Skeletal muscle cell (primary cell): Measurements from ENCODE around the gene SV2A.
"Not testable (repeated sequence)": the region's sequence is repeated elsewhere in the genome, so short reads cannot be mapped to it uniquely, and the experiment has no call there.

Source experiments
- DNase-seq: peaks from one replicate; pipeline ENCODE4 v3.0.0-alpha.2; 2010; ENCODE audit warnings: low read depth
- H3K4me3 ChIP-seq: 2 replicates; pipeline ENCODE4 v1.5.1; 2011; ENCODE audit warnings: low read depth, mild to moderate bottlenecking, control low read depth, low read length, moderate library complexity

Gene SV2A

GRCh38 chr1:149917571-149918144 is at the start of gene SV2A:
TSS of gene SV2A (minus strand) at chr1:149917844. CDS start at chr1:149913840, 4,004 bp downstream.
- H3K4me3 ChIP-seq, result peak within 1 kb of the TSS; percentile 64
- peak; percentile 41 for DNase-seq

- no peak for DNase-seq
- no peak overlapping the region for H3K4me3 ChIP-seq
Measured at GRCh38 chr1:149967041-149967440, 49.4 kb upstream of the SV2A start.

- DNase-seq, result no peak
- H3K4me3 ChIP-seq, result no peak overlapping the region
Measured at GRCh38 chr1:149966405-149966804, 48.8 kb upstream of the SV2A start.

- no peak for DNase-seq
- H3K4me3 ChIP-seq, result no peak overlapping the region
Measured at GRCh38 chr1:149965440-149965839, 47.8 kb upstream of the SV2A start.

- DNase-seq, result no peak
- H3K4me3 ChIP-seq, result no peak overlapping the region
Measured at GRCh38 chr1:149963358-149963757, 45.7 kb upstream of the SV2A start.

- DNase-seq, result no peak
- no peak overlapping the region for H3K4me3 ChIP-seq
Measured at GRCh38 chr1:149962736-149963135, 45.1 kb upstream of the SV2A start.

GRCh38 chr1:149962039-149962647 is 44.5 kb upstream of the SV2A start:
- DNase-seq, result peak; percentile 24

GRCh38 chr1:149957548-149957947 is 39.9 kb upstream of the SV2A start:
- H3K4me3 ChIP-seq, DNase-seq: not testable (repeated sequence)

More at GRCh38 chr1:149962039-149962647, 44.5 kb upstream of the SV2A start:
- no peak overlapping the region for H3K4me3 ChIP-seq

- no peak overlapping the region for H3K4me3 ChIP-seq
- DNase-seq, result no peak
Measured at GRCh38 chr1:149949911-149950310, 32.3 kb upstream of the SV2A start.

- no peak overlapping the region for H3K4me3 ChIP-seq
- no peak for DNase-seq
Measured at GRCh38 chr1:149945206-149945605, 27.6 kb upstream of the SV2A start.

GRCh38 chr1:149942885-149943284 is 25.2 kb upstream of the SV2A start:
- H3K4me3 ChIP-seq, result no peak overlapping the region
- DNase-seq, result no peak

GRCh38 chr1:149942207-149942606 is 24.6 kb upstream of the SV2A start:
- H3K4me3 ChIP-seq, result no peak overlapping the region
- no peak for DNase-seq

GRCh38 chr1:149940427-149940826 is 22.8 kb upstream of the SV2A start:
- no peak overlapping the region for H3K4me3 ChIP-seq
- no peak for DNase-seq

- H3K4me3 ChIP-seq, result not testable (repeated sequence)
Measured at GRCh38 chr1:149938668-149939003, 21.0 kb upstream of the SV2A start.

GRCh38 chr1:149937759-149938158 is 20.1 kb upstream of the SV2A start:
- H3K4me3 ChIP-seq, result no peak overlapping the region
- DNase-seq, result no peak

More at GRCh38 chr1:149938668-149939003, 21.0 kb upstream of the SV2A start:
- not testable (repeated sequence) for DNase-seq

- DNase-seq, result no peak
- peak overlapping the region; percentile 72 for H3K4me3 ChIP-seq
Measured at GRCh38 chr1:149936992-149937705, 19.5 kb upstream of the SV2A start.

- DNase-seq, result no peak
- peak within 1 kb of the TSS; percentile 72 for H3K4me3 ChIP-seq
Measured at GRCh38 chr1:149936170-149936991, 18.7 kb upstream of the SV2A start, which contains the start of gene MTMR11. TSS of gene MTMR11 (minus strand) at chr1:149936879. CDS start at chr1:149936647, 232 bp downstream.

- DNase-seq, result no peak
- H3K4me3 ChIP-seq, result no peak overlapping the region
Measured at GRCh38 chr1:149934356-149934755, 16.7 kb upstream of the SV2A start.

- DNase-seq, result no peak
- H3K4me3 ChIP-seq, result no peak overlapping the region
Measured at GRCh38 chr1:149933208-149933607, 15.6 kb upstream of the SV2A start.

- DNase-seq, result no peak
- no peak overlapping the region for H3K4me3 ChIP-seq
Measured at GRCh38 chr1:149932474-149932873, 14.8 kb upstream of the SV2A start.
